Measurements from ENCODE around the gene HOXB13. TPM values are rescaled to one million over a fixed set of nuclear protein-coding genes. Genes with fewer than 3 reads are reported as not detected.

HOXB13 gene
- polyA plus RNA-seq, 1 of the 3 experiments (the other 2 are of a cell fraction) = not detected

- no peak for TF ChIP-seq CTCF (IDR thresholded peaks at IDR 0.05)
Observed at GRCh38 chr17:48737330-48738043, 8.9 kb upstream of the HOXB13 start (continued).

GRCh38 chr17:48735062-48735351 is 6.5 kb upstream of the HOXB13 start:
- TF ChIP-seq CHD2 (IDR thresholded peaks at IDR 0.05; ENCODE audit: low read length, partially characterized antibody) = no peak
- no peak for TF ChIP-seq USF2 (IDR thresholded peaks at IDR 0.05; ENCODE audit: borderline replicate concordance, low read depth, low read length)
- no peak for TF ChIP-seq MEF2A (IDR thresholded peaks at IDR 0.05; ENCODE audit: borderline replicate concordance, low read depth)
- no peak for TF ChIP-seq RAD21 (IDR thresholded peaks at IDR 0.05; ENCODE audit: low read length)
- no peak for TF ChIP-seq RCOR1 (IDR thresholded peaks at IDR 0.05; ENCODE audit: low read length)
- TF ChIP-seq FOXJ3 (CRISPR knock-in tag; IDR thresholded peaks at IDR 0.05) = no peak
- no peak for TF ChIP-seq RFX5 (IDR thresholded peaks at IDR 0.05; ENCODE audit: low read length)
- TF ChIP-seq SMC3 (IDR thresholded peaks at IDR 0.05; ENCODE audit: low read depth, low read length) = no peak
- no peak for TF ChIP-seq SIN3A (IDR thresholded peaks at IDR 0.05; ENCODE audit: borderline replicate concordance, low read depth, low read length)
- no peak for TF ChIP-seq ZBTB33 (IDR thresholded peaks at IDR 0.05; ENCODE audit: borderline replicate concordance, low read depth)
- TF ChIP-seq IRF3 (IDR thresholded peaks at IDR 0.05; ENCODE audit: low read depth, low read length) = no peak
- no peak for TF ChIP-seq EZH2phosphoT487 (IDR thresholded peaks at IDR 0.05; ENCODE audit: borderline replicate concordance, low read depth)
- TF ChIP-seq FOSL2 (IDR thresholded peaks at IDR 0.05; ENCODE audit: borderline replicate concordance, low read depth) = no peak
- no peak for TF ChIP-seq YY1 (IDR thresholded peaks at IDR 0.05; ENCODE audit: low read depth)
- TF ChIP-seq CTCF (IDR thresholded peaks at IDR 0.05) = no peak
- no peak for TF ChIP-seq NFIC (IDR thresholded peaks at IDR 0.05; ENCODE audit: borderline replicate concordance)
- TF ChIP-seq GABPA (IDR thresholded peaks at IDR 0.05; ENCODE audit: low read depth) = no peak
- no peak for TF ChIP-seq NRF1 (IDR thresholded peaks at IDR 0.05; ENCODE audit: low read depth, low read length)
- no peak for TF ChIP-seq TAF1 (IDR thresholded peaks at IDR 0.05; ENCODE audit: borderline replicate concordance, low read depth, low read length)
- Histone ChIP-seq H3K79me2 (ENCODE audit: insufficient read depth) (no peaks in the 10 kb centered on the region), H3K4me1 (ENCODE audit: control insufficient read depth in 1 of 2, insufficient read depth in 2 of 2, low read depth in 1 of 2, low read length in 1 of 2) (no peaks in the 10 kb centered on the region), H2AFZ (ENCODE audit: low read depth) (no peak overlapping the region), H3K27me3 (ENCODE audit: insufficient read depth) (peaks cover 97% of the 10 kb centered on the region), H4K20me1 (ENCODE audit: insufficient read depth) (no peaks in the 10 kb centered on the region), H3K4me2 (no peak overlapping the region), H3K9ac (no peak overlapping the region), H3K36me3 (replicated peaks in 1 of 2; ENCODE audit: control insufficient read depth in 1 of 2, insufficient read depth in 2 of 2, low read length in 1 of 2) (no peaks in the 10 kb centered on the region), H3K9me3 (no peaks in the 10 kb centered on the region), H3K4me3 (ENCODE audit: low read depth in 2 of 2, low read length in 1 of 2) (no peak overlapping the region), H3K27ac (ENCODE audit: low read depth in 2 of 2, low read length in 1 of 2) (no peak overlapping the region), H3F3A (replicated peaks; ENCODE audit: insufficient read depth) (no peaks in the 10 kb centered on the region), H3K9me2 (no peaks in the 10 kb centered on the region)
- POLR2A ChIA-PET = no interaction called here
- 19% methylated on average over 7 of the region's 7 CpGs for WGBS (ENCODE audit: low lambda C conversion rate)
- no peak for DNase-seq
- CTCF ChIA-PET = interaction anchor here (1.4 to 2.9 kb wide), 7 partner anchors 10 to 301 kb away, joined by 4 to 38 read pairs (median 6); no protein-coding TSS in a partner anchor

Measured in SK-N-SH (cell line).